HepG2 (cell line): Measurements from ENCODE around the gene PLXDC2. TPM values are rescaled to one million over a fixed set of nuclear protein-coding genes. Genes with fewer than 3 reads are reported as not detected.

Experiments
- ATAC-seq: fragments of 200-7000 bp; cut with Tn5 transposase; 3 replicates; pipeline ENCODE4 v1.9.1; 2020; ENCODE audit warnings: mild to moderate bottlenecking, moderate library complexity
- BruUV-seq: library from RNA; stranded (reverse); fragments of 400-500 nt; replicated peaks from 2 replicates; lab custom pipeline; 2021; lab: Mats Ljungman, UMichigan
- CTCF ChIA-PET: fragments of 300-600 bp; formaldehyde crosslinking; extraction: SDS; loops from one replicate; lab custom pipeline; 2021; ENCODE audit warnings: low total read pairs, inconsistent platforms, low intra/inter-chr PET ratio; lab: Yijun Ruan, JAX
- POLR2A ChIA-PET: fragments of 350-600 bp; sonication (Branson Sonifier 250); formaldehyde crosslinking; loops from one replicate; lab custom pipeline; 2020; ENCODE audit warnings: antibody characterized with exemption, inconsistent platforms; lab: Yijun Ruan, JAX
- DNase-seq: peaks from one replicate; pipeline ENCODE4 v3.0.0-alpha.2; 2015; ENCODE audit warnings: low spot score
- FAIRE-seq: peaks from 3 replicates; lab custom pipeline; 2011; peaks lifted over from hg19 to GRCh38; lab: Jason Lieb, UNC
- H2AFZ ChIP-seq: one replicate; pipeline ENCODE4 v1.6.1; 2011; ENCODE audit warnings: low read length, inconsistent platforms
- H3K27ac ChIP-seq: fragments of 300-600 bp; 3 replicates; pipeline ENCODE4 v1.8.0; 2011; ENCODE audit warnings: mixed run types, mild to moderate bottlenecking, mixed read lengths, low read length, inconsistent platforms; ENCODE audit not compliant: insufficient read depth; ENCODE audit errors: extremely low read length
- H3K27me3 ChIP-seq, 2 experiments: fragments of 200-600 bp in 1 of 2; 2 replicates in 1 of 2; 3 replicates in 1 of 2; pipeline versions ENCODE4 v1.6.0 to v1.8.0; 2011; ENCODE audit warnings: low read length in 2 of 2, mild to moderate bottlenecking in 2 of 2, moderate library complexity in 2 of 2, inconsistent platforms in 1 of 2; ENCODE audit not compliant: insufficient read depth in 2 of 2, control insufficient read depth in 1 of 2
- H3K36me3 ChIP-seq, 2 experiments: fragments of 200-600 bp in 1 of 2; replicated peaks in 1 of 2; 2 replicates in 1 of 2; 3 replicates in 1 of 2; pipeline versions ENCODE4 v1.5.1 to v1.8.0; 2011; ENCODE audit warnings: low read length in 2 of 2, inconsistent platforms in 1 of 2; ENCODE audit not compliant: insufficient read depth in 2 of 2, control insufficient read depth in 1 of 2
- H3K4me1 ChIP-seq: 2 replicates; pipeline ENCODE4 v1.5.1; 2012; ENCODE audit warnings: low read length, inconsistent platforms; ENCODE audit not compliant: insufficient read depth
- H3K4me2 ChIP-seq: 2 replicates; pipeline ENCODE4 v1.6.0; 2011; ENCODE audit warnings: low read depth, low read length, inconsistent platforms
- H3K4me3 ChIP-seq, 3 experiments: fragments of 200-600 bp in 1 of 3; sonication (generic), shearing (Covaris generic) in 1 of 3; replicated peaks in 1 of 3; 2 replicates each; pipeline ENCODE4 v1.5.1; 2011 to 2016; ENCODE audit warnings: low read length in 3 of 3, inconsistent platforms in 2 of 3, low read depth in 2 of 3, mild to moderate bottlenecking in 2 of 3, control low read depth in 1 of 3, mixed read lengths in 1 of 3; ENCODE audit not compliant: insufficient read depth in 1 of 3
- H3K79me2 ChIP-seq: one replicate; pipeline ENCODE4 v1.6.1; 2011; ENCODE audit warnings: low read length, inconsistent platforms; ENCODE audit not compliant: insufficient read depth
- H3K9ac ChIP-seq: 2 replicates; pipeline ENCODE4 v1.6.0; 2011; ENCODE audit warnings: mild to moderate bottlenecking, low read depth, low read length, inconsistent platforms; ENCODE audit not compliant: insufficient read depth
- H3K9me3 ChIP-seq: 2 replicates; pipeline ENCODE4 v1.5.1; 2012; ENCODE audit warnings: mild to moderate bottlenecking, low read length
- H4K20me1 ChIP-seq: 2 replicates; pipeline ENCODE4 v1.6.0; 2011; ENCODE audit warnings: inconsistent platforms, mild to moderate bottlenecking, low read length, moderate library complexity; ENCODE audit not compliant: insufficient read depth
- CBX5 ChIP-seq: sonication (generic); formaldehyde crosslinking; IDR thresholded peaks from 2 replicates; pipeline ENCODE4 v1.4.0; 2020; ENCODE audit warnings: missing genetic modification reagents, borderline replicate concordance
- JUNB ChIP-seq: sonication (generic); formaldehyde crosslinking; IDR thresholded peaks from 2 replicates; pipeline ENCODE4 v1.8.0; 2022; ENCODE audit warnings: missing genetic modification reagents, mild to moderate bottlenecking, borderline replicate concordance
- MEF2D ChIP-seq: sonication (generic); formaldehyde crosslinking; IDR thresholded peaks from 2 replicates; pipeline ENCODE4 v1.5.1; 2020; ENCODE audit warnings: mild to moderate bottlenecking, missing genetic modification reagents
- NCOA2 ChIP-seq: sonication (generic); formaldehyde crosslinking; IDR thresholded peaks from 2 replicates; pipeline ENCODE4 v1.8.0; 2022; ENCODE audit warnings: inconsistent platforms
- NFE2L1 ChIP-seq: sonication (generic); formaldehyde crosslinking; IDR thresholded peaks from 2 replicates; pipeline ENCODE4 v1.4.0; 2020; ENCODE audit warnings: missing genetic modification reagents, mild to moderate bottlenecking, borderline replicate concordance
- NFKBIZ ChIP-seq: IDR thresholded peaks from 2 replicates; pipeline ENCODE4 v1.6.1; 2018; ENCODE audit warnings: missing genetic modification reagents, missing compliant biosample characterization
- PHF8 ChIP-seq: sonication (generic); formaldehyde crosslinking; IDR thresholded peaks from 2 replicates; pipeline ENCODE4 v1.5.0; 2020; ENCODE audit warnings: missing genetic modification reagents
- RBM39 ChIP-seq: fragments of 200-400 bp; formaldehyde crosslinking; IDR thresholded peaks from one replicate; pipeline ENCODE4 v1.6.1; 2018; ENCODE audit warnings: antibody characterized with exemption, mild to moderate bottlenecking, low read depth, low read length; ENCODE audit not compliant: poor library complexity, severe bottlenecking
- TBL1XR1 ChIP-seq: fragments of 150-350 bp; IDR thresholded peaks from 2 replicates; pipeline ENCODE4 v1.6.1; 2014; ENCODE audit warnings: borderline replicate concordance, low read length; ENCODE audit not compliant: partially characterized antibody
- ZC3H13 ChIP-seq: sonication (generic); formaldehyde crosslinking; IDR thresholded peaks from 2 replicates; pipeline ENCODE4 v1.8.1; 2023; ENCODE audit warnings: mild to moderate bottlenecking, missing genetic modification reagents, moderate library complexity
- ZFY ChIP-seq: sonication (generic); formaldehyde crosslinking; IDR thresholded peaks from 2 replicates; pipeline ENCODE4 v1.4.0; 2020; ENCODE audit warnings: missing genetic modification reagents
- ZKSCAN8 ChIP-seq: IDR thresholded peaks from 2 replicates; pipeline ENCODE4 v1.6.1; 2016; ENCODE audit warnings: borderline replicate concordance, missing genetic modification reagents, missing compliant biosample characterization
- ZNF782 ChIP-seq: sonication (generic); formaldehyde crosslinking; IDR thresholded peaks from 2 replicates; pipeline ENCODE4 v1.4.0; 2020; ENCODE audit warnings: missing genetic modification reagents, mild to moderate bottlenecking, borderline replicate concordance
- WGBS: methylation state at CpG from one replicate; pipeline ENCODE4 v1.1.6; 2017; ENCODE audit warnings: low lambda C conversion rate; 5-methylcytosine and 5-hydroxymethylcytosine counted together
- in situ Hi-C: cut with HindIII; loops from 2 replicates; pipeline ENCODE4 v1.10.0; 2017; ENCODE audit warnings: low pct_unique_long_range_greater_than_20kb; ENCODE audit not compliant: extremely low pct_ligation_motif_present
- intact Hi-C: fragments of 100-400 bp; cut with micrococcal nuclease; formaldehyde crosslinking; loops from one replicate; pipeline ENCODE4 v1.10.0; 2022; ENCODE audit not compliant: unreplicated experiment
- polyA plus RNA-seq, 8 experiments: library from polyadenylated mRNA; depleted of rRNA in 3 of 8; stranded (reverse) in 7 of 8; unstranded in 1 of 8; fragments of >200 nt; fragmentation: Illumina TruSeq in 4 of 8; extraction: Trizol in 4 of 8; gene quantifications; 2 replicates each; pipeline versions ENCODE4 v1.2.1 to v1.2.3, GENCODE V29; 2011 to 2016; ENCODE audit warnings: low read depth in 4 of 8, missing spikeins in 1 of 8, mixed read lengths in 1 of 8; ENCODE audit not compliant: insufficient read depth in 1 of 8
- total RNA-seq, 5 experiments: library from RNA; depleted of rRNA; stranded (reverse); fragments of >200 nt; fragmentation: Illumina TruSeq; extraction: Trizol; gene quantifications; 2 replicates each; pipeline ENCODE4 v1.2.3, GENCODE V29; 2016; ENCODE audit warnings: low read depth in 1 of 5
- TF ChIP-seq, protein P1 (sequence below): sonication (generic); formaldehyde crosslinking; IDR thresholded peaks from 2 replicates; pipeline ENCODE4 v1.8.1; 2023; ENCODE audit warnings: mild to moderate bottlenecking, missing genetic modification reagents
- TF ChIP-seq, protein P2 (sequence below): sonication (generic); formaldehyde crosslinking; conservative IDR thresholded peaks from 2 replicates; pipeline ENCODE4 v1.5.0; 2020; ENCODE audit warnings: missing genetic modification reagents
- TF ChIP-seq, protein P3 (sequence below): sonication (generic); formaldehyde crosslinking; IDR thresholded peaks from 2 replicates; pipeline ENCODE4 v1.4.0; 2020; ENCODE audit warnings: low read depth, mild to moderate bottlenecking, missing genetic modification reagents
- TF ChIP-seq, protein P4 (sequence below): sonication (generic); formaldehyde crosslinking; IDR thresholded peaks from 2 replicates; pipeline ENCODE4 v1.4.0; 2020; ENCODE audit warnings: missing genetic modification reagents, borderline replicate concordance

PLXDC2 gene
- total and polyA plus RNA-seq, 2 of the 13 experiments (the other 11 are each of a cell fraction or from before 2014, with no cell fraction given), result 2.1 to 2.4 TPM

DNA sequence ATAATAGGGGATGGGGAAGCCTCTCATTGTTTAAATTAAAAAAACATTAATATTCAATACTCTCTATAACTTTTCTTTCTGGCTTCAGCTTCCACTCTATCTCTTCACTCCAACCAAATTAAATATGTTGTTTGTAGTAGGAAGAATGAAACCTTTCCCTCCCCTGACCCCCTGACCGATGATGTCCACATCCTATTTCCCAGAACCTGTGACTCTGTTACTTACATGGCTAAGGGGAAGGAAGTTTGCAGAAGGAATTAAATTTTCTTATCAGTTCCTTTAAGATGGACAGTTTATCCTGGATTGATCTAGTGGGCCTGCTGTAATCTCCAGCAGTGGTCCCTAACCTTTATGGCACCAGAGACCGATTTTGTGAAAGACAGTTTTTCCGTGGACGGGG lies 130.0 kb downstream of the PLXDC2 start:
- DNase-seq, result no peak
- H3K4me2 ChIP-seq, result no peak overlapping the region
- no peaks in the 10 kb centered on the region for H3K9me3 ChIP-seq
- no peaks in the 10 kb centered on the region for H3K79me2 ChIP-seq
- ChIA-PET CTCF (no interaction called here), POLR2A (no interaction called here)
- H3K27me3 ChIP-seq, result no peaks in the 10 kb centered on the region
- 59% methylated on average over 4 of the region's 4 CpGs for WGBS
- no peak overlapping the region for H3K4me3 ChIP-seq
- no peak overlapping the region for H3K27ac ChIP-seq
- ATAC-seq, result no peak
- no peaks in the 10 kb centered on the region for H3K36me3 ChIP-seq
- no peaks in the 10 kb centered on the region for H4K20me1 ChIP-seq
- intact Hi-C loops, result no loop called here
- H3K9ac ChIP-seq, result no peak overlapping the region
- TF ChIP-seq MEF2D (CRISPR knock-in tag) (no peak), CBX5 (CRISPR knock-in tag) (no peak), NFE2L1 (CRISPR knock-in tag) (no peak), ZNF782 (CRISPR knock-in tag) (no peak), NCOA2 (CRISPR knock-in tag) (no peak), ZKSCAN8 (CRISPR knock-in tag) (no peak), TBL1XR1 (no peak), NFKBIZ (CRISPR knock-in tag) (no peak), ZFY (CRISPR knock-in tag) (no peak), JUNB (CRISPR knock-in tag) (no peak), PHF8 (no peak), ZC3H13 (no peak), RBM39 (no peak)
- TF ChIP-seq, protein P1, sequence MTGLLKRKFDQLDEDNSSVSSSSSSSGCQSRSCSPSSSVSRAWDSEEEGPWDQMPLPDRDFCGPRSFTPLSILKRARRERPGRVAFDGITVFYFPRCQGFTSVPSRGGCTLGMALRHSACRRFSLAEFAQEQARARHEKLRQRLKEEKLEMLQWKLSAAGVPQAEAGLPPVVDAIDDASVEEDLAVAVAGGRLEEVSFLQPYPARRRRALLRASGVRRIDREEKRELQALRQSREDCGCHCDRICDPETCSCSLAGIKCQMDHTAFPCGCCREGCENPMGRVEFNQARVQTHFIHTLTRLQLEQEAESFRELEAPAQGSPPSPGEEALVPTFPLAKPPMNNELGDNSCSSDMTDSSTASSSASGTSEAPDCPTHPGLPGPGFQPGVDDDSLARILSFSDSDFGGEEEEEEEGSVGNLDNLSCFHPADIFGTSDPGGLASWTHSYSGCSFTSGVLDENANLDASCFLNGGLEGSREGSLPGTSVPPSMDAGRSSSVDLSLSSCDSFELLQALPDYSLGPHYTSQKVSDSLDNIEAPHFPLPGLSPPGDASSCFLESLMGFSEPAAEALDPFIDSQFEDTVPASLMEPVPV (CRISPR knock-in tag), result no peak
- TF ChIP-seq, protein P2, sequence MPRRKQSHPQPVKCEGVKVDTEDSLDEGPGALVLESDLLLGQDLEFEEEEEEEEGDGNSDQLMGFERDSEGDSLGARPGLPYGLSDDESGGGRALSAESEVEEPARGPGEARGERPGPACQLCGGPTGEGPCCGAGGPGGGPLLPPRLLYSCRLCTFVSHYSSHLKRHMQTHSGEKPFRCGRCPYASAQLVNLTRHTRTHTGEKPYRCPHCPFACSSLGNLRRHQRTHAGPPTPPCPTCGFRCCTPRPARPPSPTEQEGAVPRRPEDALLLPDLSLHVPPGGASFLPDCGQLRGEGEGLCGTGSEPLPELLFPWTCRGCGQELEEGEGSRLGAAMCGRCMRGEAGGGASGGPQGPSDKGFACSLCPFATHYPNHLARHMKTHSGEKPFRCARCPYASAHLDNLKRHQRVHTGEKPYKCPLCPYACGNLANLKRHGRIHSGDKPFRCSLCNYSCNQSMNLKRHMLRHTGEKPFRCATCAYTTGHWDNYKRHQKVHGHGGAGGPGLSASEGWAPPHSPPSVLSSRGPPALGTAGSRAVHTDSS, result no peak
- TF ChIP-seq, protein P3, sequence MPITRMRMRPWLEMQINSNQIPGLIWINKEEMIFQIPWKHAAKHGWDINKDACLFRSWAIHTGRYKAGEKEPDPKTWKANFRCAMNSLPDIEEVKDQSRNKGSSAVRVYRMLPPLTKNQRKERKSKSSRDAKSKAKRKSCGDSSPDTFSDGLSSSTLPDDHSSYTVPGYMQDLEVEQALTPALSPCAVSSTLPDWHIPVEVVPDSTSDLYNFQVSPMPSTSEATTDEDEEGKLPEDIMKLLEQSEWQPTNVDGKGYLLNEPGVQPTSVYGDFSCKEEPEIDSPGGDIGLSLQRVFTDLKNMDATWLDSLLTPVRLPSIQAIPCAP (CRISPR knock-in tag), result no peak
- TF ChIP-seq, protein P4, sequence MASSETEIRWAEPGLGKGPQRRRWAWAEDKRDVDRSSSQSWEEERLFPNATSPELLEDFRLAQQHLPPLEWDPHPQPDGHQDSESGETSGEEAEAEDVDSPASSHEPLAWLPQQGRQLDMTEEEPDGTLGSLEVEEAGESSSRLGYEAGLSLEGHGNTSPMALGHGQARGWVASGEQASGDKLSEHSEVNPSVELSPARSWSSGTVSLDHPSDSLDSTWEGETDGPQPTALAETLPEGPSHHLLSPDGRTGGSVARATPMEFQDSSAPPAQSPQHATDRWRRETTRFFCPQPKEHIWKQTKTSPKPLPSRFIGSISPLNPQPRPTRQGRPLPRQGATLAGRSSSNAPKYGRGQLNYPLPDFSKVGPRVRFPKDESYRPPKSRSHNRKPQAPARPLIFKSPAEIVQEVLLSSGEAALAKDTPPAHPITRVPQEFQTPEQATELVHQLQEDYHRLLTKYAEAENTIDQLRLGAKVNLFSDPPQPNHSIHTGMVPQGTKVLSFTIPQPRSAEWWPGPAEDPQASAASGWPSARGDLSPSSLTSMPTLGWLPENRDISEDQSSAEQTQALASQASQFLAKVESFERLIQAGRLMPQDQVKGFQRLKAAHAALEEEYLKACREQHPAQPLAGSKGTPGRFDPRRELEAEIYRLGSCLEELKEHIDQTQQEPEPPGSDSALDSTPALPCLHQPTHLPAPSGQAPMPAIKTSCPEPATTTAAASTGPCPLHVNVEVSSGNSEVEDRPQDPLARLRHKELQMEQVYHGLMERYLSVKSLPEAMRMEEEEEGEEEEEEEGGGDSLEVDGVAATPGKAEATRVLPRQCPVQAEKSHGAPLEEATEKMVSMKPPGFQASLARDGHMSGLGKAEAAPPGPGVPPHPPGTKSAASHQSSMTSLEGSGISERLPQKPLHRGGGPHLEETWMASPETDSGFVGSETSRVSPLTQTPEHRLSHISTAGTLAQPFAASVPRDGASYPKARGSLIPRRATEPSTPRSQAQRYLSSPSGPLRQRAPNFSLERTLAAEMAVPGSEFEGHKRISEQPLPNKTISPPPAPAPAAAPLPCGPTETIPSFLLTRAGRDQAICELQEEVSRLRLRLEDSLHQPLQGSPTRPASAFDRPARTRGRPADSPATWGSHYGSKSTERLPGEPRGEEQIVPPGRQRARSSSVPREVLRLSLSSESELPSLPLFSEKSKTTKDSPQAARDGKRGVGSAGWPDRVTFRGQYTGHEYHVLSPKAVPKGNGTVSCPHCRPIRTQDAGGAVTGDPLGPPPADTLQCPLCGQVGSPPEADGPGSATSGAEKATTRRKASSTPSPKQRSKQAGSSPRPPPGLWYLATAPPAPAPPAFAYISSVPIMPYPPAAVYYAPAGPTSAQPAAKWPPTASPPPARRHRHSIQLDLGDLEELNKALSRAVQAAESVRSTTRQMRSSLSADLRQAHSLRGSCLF (CRISPR knock-in tag), result no peak
- H2AFZ ChIP-seq, result no peak overlapping the region
- no peak for FAIRE-seq
- no peaks in the 10 kb centered on the region for H3K4me1 ChIP-seq
- no TSS peak for BruUV-seq
- in situ Hi-C loops, result no loop called here
